ENCODE measurements around the gene OR2V2.
A peak's percentile ranks its signal among the peaks of the same experiment; 100 is the strongest.

Gene OR2V2

GRCh38 chr5:181151146-181151545, 3.8 kb downstream of the OR2V2 start:
- ChIA-PET CTCF (interaction anchor here (1.4 kb wide), 1 partner anchor 9 kb away, joined by 5 read pairs; no protein-coding TSS in a partner anchor), POLR2A (no interaction called here)
- no peak for TF ChIP-seq CTCF (IDR thresholded peaks at IDR 0.05; ENCODE audit: control extremely low read depth, extremely low read depth, low read depth, missing control alignments)
- DNase-seq (ENCODE audit: extremely low spot score) = no peak

GRCh38 chr5:181152406-181152805, 5.0 kb downstream of the OR2V2 start:
- POLR2A ChIA-PET = no interaction called here
- TF ChIP-seq CTCF (IDR thresholded peaks at IDR 0.05; ENCODE audit: control extremely low read depth, extremely low read depth, low read depth, missing control alignments) = no peak
- no peak for DNase-seq (ENCODE audit: extremely low spot score)
- CTCF ChIA-PET = interaction anchor here (1.3 to 1.7 kb wide), 2 partner anchors 8 to 284 kb away, joined by 3 read pairs; no protein-coding TSS in a partner anchor

GRCh38 chr5:181153814-181154213, 6.4 kb downstream of the OR2V2 start:
- ChIA-PET CTCF (no interaction called here), POLR2A (no interaction called here)
- no peak for DNase-seq (ENCODE audit: extremely low spot score)
- TF ChIP-seq CTCF (IDR thresholded peaks at IDR 0.05; ENCODE audit: control extremely low read depth, extremely low read depth, low read depth, missing control alignments) = no peak

GRCh38 chr5:181156758-181157157, 9.4 kb downstream of the OR2V2 start:
- no peak for DNase-seq (ENCODE audit: extremely low spot score)
- ChIA-PET POLR2A (no interaction called here), CTCF (interaction anchor here (1.5 to 2.2 kb wide), 4 partner anchors 11 to 372 kb away, joined by 3 to 5 read pairs (median 4); no protein-coding TSS in a partner anchor)
- no peak for TF ChIP-seq CTCF (IDR thresholded peaks at IDR 0.05; ENCODE audit: control extremely low read depth, extremely low read depth, low read depth, missing control alignments)

GRCh38 chr5:181158869-181159268, 11.5 kb downstream of the OR2V2 start:
- no peak for DNase-seq (ENCODE audit: extremely low spot score)
- POLR2A ChIA-PET = no interaction called here
- CTCF ChIA-PET = interaction anchor here (1.0 to 2.1 kb wide), 2 partner anchors 17 to 298 kb away, joined by 3 to 4 read pairs; partner anchors contain the start of gene ZFP62
- TF ChIP-seq CTCF (IDR thresholded peaks at IDR 0.05; ENCODE audit: control extremely low read depth, extremely low read depth, low read depth, missing control alignments) = no peak

GRCh38 chr5:181159286-181160151, 12.1 kb downstream of the OR2V2 start:
- peak; percentile 87 for DNase-seq (ENCODE audit: extremely low spot score)
- TF ChIP-seq CTCF (IDR thresholded peaks at IDR 0.05; ENCODE audit: control extremely low read depth, extremely low read depth, low read depth, missing control alignments) = peak; percentile 94
- CTCF ChIA-PET = interaction anchor here (0.9 to 2.1 kb wide), 10 partner anchors 7 to 299 kb away, joined by 3 to 6 read pairs (median 4); partner anchors contain the start of gene ZFP62
- POLR2A ChIA-PET = no interaction called here

Measured in GM10248 (cell line).